Stomach (tissue), 4 donors: ENCODE data around the gene DICER1.

Source experiments
- EP300 ChIP-seq: sonication (generic); formaldehyde crosslinking; IDR thresholded peaks from one replicate; pipeline ENCODE4 v1.6.1; 2017; ENCODE audit warnings: antibody characterized with exemption
- POLR2A ChIP-seq, 4 donors: fragments of 450-650 bp; IDR thresholded peaks; one replicate each; pipeline ENCODE4 v1.6.1; 2016; ENCODE audit warnings: antibody characterized with exemption in 4 of 4, control low read depth in 2 of 4, mild to moderate bottlenecking in 1 of 4, moderate library complexity in 1 of 4
- POLR2AphosphoS5 ChIP-seq, 3 donors: sonication (generic); formaldehyde crosslinking; IDR thresholded peaks; one replicate each; pipeline ENCODE4 v1.6.1; 2016; ENCODE audit warnings: antibody characterized with exemption in 3 of 3
- TF ChIP-seq, protein P1 (sequence below), 7 experiments: fragments of 450-650 bp in 4 of 7; fragments of 200-600 bp in 3 of 7; sonication (generic) in 3 of 7; IDR thresholded peaks; one replicate each; pipeline ENCODE4 v1.5.1; 2016 to 2019; ENCODE audit warnings: antibody characterized with exemption in 7 of 7, control low read depth in 2 of 7, mild to moderate bottlenecking in 1 of 7

DNA sequence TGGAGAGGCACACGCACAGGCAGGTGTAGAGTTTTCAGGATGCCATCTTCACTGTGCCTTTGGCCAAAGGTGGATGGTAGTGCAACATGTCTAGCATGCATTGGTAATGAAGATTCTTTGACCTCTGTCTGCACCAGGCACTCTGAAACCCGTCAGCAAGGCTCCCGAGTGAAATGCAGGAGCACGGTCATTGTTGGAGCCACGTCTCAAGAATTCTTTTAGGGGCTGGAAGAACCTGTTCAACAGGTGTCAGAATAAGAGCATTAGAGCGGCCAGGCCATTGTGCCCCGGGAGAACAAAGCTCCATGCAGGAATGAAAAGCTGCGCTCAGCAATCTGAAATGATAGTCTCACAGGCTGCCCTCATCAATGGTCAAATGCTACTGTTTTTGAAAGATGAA lies 40.2 kb upstream of the DICER1 start:
- TF ChIP-seq, protein P1, sequence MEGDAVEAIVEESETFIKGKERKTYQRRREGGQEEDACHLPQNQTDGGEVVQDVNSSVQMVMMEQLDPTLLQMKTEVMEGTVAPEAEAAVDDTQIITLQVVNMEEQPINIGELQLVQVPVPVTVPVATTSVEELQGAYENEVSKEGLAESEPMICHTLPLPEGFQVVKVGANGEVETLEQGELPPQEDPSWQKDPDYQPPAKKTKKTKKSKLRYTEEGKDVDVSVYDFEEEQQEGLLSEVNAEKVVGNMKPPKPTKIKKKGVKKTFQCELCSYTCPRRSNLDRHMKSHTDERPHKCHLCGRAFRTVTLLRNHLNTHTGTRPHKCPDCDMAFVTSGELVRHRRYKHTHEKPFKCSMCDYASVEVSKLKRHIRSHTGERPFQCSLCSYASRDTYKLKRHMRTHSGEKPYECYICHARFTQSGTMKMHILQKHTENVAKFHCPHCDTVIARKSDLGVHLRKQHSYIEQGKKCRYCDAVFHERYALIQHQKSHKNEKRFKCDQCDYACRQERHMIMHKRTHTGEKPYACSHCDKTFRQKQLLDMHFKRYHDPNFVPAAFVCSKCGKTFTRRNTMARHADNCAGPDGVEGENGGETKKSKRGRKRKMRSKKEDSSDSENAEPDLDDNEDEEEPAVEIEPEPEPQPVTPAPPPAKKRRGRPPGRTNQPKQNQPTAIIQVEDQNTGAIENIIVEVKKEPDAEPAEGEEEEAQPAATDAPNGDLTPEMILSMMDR (IDR thresholded peaks at IDR 0.05) = no peak
- no peak for TF ChIP-seq EP300
- no peak for TF ChIP-seq POLR2A (IDR thresholded peaks at IDR 0.05)
- peak in 1 of 3 donors; percentile 8 for TF ChIP-seq POLR2AphosphoS5 (IDR thresholded peaks at IDR 0.05)
